Erythroblast (primary cell): ENCODE results near the gene PELO.
"Not testable (repeated sequence)": the region's sequence is repeated elsewhere in the genome, so short reads cannot be mapped to it uniquely, and the experiment has no call there.

ENCODE experiments used
- DNase-seq, 2 experiments: peaks; one replicate each; lab custom pipeline; 2025; lab: John Stamatoyannopoulos, UW
- GATA1 ChIP-seq: IDR thresholded peaks from 2 replicates; pipeline ENCODE4 v1.6.1; 2011; ENCODE audit warnings: low read depth, mild to moderate bottlenecking, control low read depth, low read length, moderate library complexity
- POLR2A ChIP-seq: IDR thresholded peaks from 2 replicates; pipeline ENCODE4 v1.6.1; 2011; ENCODE audit warnings: mild to moderate bottlenecking, low read length

Gene PELO, protein sequence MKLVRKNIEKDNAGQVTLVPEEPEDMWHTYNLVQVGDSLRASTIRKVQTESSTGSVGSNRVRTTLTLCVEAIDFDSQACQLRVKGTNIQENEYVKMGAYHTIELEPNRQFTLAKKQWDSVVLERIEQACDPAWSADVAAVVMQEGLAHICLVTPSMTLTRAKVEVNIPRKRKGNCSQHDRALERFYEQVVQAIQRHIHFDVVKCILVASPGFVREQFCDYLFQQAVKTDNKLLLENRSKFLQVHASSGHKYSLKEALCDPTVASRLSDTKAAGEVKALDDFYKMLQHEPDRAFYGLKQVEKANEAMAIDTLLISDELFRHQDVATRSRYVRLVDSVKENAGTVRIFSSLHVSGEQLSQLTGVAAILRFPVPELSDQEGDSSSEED

GRCh38 chr5:52787600-52788504 is at the start of gene PELO, which contains the start of gene ITGA1:
TSS of gene PELO (plus strand) at chr5:52787916. CDS start at chr5:52800395, 12,479 bp downstream.
TSS of gene ITGA1 (plus strand) at chr5:52787916. CDS start at chr5:52788354, 438 bp downstream.
- DNase-seq = peak; percentile 45 to 47
- TF ChIP-seq POLR2A = no peak
- no peak for TF ChIP-seq GATA1

- DNase-seq = no peak
- TF ChIP-seq POLR2A = no peak
- no peak for TF ChIP-seq GATA1
These were observed 49.6 kb upstream of the PELO start for GRCh38 chr5:52738095-52738506.

DNA sequence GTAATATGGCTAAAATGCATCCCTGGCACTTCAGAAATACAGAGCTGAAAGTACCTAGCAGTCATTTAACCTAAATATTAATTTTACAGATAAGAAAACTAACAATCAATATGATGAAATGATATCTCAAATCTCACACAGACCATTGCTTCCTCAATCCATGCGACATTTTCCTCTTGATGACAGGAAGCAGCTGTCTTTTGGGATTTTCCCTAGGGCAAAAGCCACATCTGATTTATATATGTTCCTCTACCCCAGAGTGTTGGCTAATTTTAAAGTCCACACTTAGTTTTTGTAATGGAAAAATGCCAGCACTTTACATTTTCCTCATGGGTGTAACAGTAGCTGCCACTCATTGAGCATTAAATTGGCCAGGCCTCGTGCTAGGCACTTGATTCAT is 47.7 kb upstream of the PELO start:
- no peak for DNase-seq
- TF ChIP-seq POLR2A = no peak

GRCh38 chr5:52743012-52743411 is 44.7 kb upstream of the PELO start:
- TF ChIP-seq POLR2A = no peak
- TF ChIP-seq GATA1 = no peak

DNA sequence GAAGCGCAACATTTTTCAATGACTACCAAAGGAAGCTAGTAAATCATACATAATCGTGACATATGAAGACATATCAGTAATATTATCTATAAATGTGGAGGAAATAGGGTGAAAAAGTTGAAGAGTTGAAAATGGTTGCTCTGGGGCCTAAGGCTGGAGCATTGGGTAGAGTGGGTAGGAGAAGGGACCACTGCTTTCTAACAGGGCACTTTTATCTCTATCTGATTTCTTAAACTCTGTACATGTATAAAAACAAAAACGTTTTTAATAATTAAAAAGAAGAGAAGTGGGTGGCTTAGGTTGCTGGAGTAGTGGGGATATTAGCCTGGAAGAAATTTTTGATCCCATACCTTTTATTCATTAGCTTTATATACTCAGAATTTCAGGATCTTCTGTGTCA is 44.2 kb upstream of the PELO start:
- TF ChIP-seq POLR2A = no peak
- TF ChIP-seq GATA1 = no peak
- no peak for DNase-seq

More at GRCh38 chr5:52743012-52743411, 44.7 kb upstream of the PELO start:
- DNase-seq = no peak

DNA sequence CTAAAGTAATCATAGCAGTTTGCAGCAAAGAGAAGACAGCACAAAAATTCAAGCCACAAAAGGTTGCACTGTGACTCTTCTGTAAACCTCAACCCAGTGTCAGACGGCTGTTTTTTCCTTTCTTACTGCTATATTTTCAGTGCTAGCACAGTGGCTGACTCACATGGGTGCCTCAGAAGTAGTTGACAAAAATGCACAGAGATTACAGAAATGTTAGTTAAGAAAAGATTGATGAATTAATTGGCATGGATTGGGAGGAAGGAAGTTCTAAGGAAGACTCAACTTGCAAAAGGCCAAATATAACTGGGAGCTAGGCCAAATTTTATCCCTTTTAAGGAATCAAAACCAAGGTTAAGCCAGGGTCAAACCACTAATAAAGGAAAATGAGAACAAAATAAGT is 43.7 kb upstream of the PELO start:
- no peak for DNase-seq
- TF ChIP-seq POLR2A = no peak

GRCh38 chr5:52744867-52745458 is 42.8 kb upstream of the PELO start:
- DNase-seq = not testable (repeated sequence)

- no peak for DNase-seq
- TF ChIP-seq POLR2A (no peak), GATA1 (no peak)
These were observed 41.2 kb upstream of the PELO start for GRCh38 chr5:52746539-52746938.

- TF ChIP-seq GATA1 = no peak
- no peak for TF ChIP-seq POLR2A
- DNase-seq = no peak
These were observed 39.1 kb upstream of the PELO start for GRCh38 chr5:52748590-52748989.

- no peak for DNase-seq
- no peak for TF ChIP-seq POLR2A
- no peak for TF ChIP-seq GATA1
These were observed 38.0 kb upstream of the PELO start for GRCh38 chr5:52749666-52750065.

- DNase-seq = no peak
- TF ChIP-seq GATA1 = no peak
- TF ChIP-seq POLR2A = no peak
These were observed 36.6 kb upstream of the PELO start for GRCh38 chr5:52751137-52751536.

- TF ChIP-seq GATA1 (no peak), POLR2A (no peak)
- no peak for DNase-seq
These were observed 33.7 kb upstream of the PELO start for GRCh38 chr5:52754051-52754450.

- no peak for DNase-seq
These were observed 30.2 kb upstream of the PELO start for GRCh38 chr5:52757527-52757926.

GRCh38 chr5:52758014-52758413 is 29.7 kb upstream of the PELO start:
- no peak for TF ChIP-seq GATA1
- TF ChIP-seq POLR2A = no peak
- no peak for DNase-seq

More at GRCh38 chr5:52757527-52757926, 30.2 kb upstream of the PELO start:
- TF ChIP-seq POLR2A (no peak), GATA1 (no peak)
